WTC11 (cell line): ENCODE measurements around the gene CDKN1C.

ENCODE experiments used
- ATF1 ChIP-seq: sonication (generic); formaldehyde crosslinking; IDR thresholded peaks from 2 replicates; pipeline ENCODE4 v1.8.1; 2023; ENCODE audit warnings: mild to moderate bottlenecking, moderate library complexity, missing genetic modification reagents
- CBFB ChIP-seq: sonication (generic); formaldehyde crosslinking; IDR thresholded peaks from 2 replicates; pipeline ENCODE4 v1.8.1; 2022; ENCODE audit warnings: mild to moderate bottlenecking, low read depth, missing genetic modification reagents
- ELF4 ChIP-seq: sonication (generic); formaldehyde crosslinking; IDR thresholded peaks from 2 replicates; pipeline ENCODE4 v1.8.1; 2022; ENCODE audit warnings: low read depth, mild to moderate bottlenecking, moderate library complexity, missing genetic modification reagents
- NFYB ChIP-seq: sonication (generic); formaldehyde crosslinking; conservative IDR thresholded peaks from 2 replicates; pipeline ENCODE4 v1.8.0; 2022; ENCODE audit warnings: low read depth, missing genetic modification reagents
- NR2C2 ChIP-seq: sonication (generic); formaldehyde crosslinking; IDR thresholded peaks from 2 replicates; pipeline ENCODE4 v1.8.0; 2022; ENCODE audit warnings: mild to moderate bottlenecking, missing genetic modification reagents
- ZNF416 ChIP-seq: fragments of 250-450 bp; sonication (Bioruptor Pico); IDR thresholded peaks from 2 replicates; pipeline ENCODE4 v1.9.0; 2021; ENCODE audit warnings: mild to moderate bottlenecking, inconsistent platforms
- TF ChIP-seq, protein P1 (sequence below): sonication (generic); formaldehyde crosslinking; IDR thresholded peaks from 2 replicates; pipeline ENCODE4 v1.8.0; 2022; ENCODE audit warnings: mild to moderate bottlenecking, missing genetic modification reagents
- TF ChIP-seq, protein P2 (sequence below): sonication (generic); formaldehyde crosslinking; IDR thresholded peaks from 2 replicates; pipeline ENCODE4 v1.8.1; 2023; ENCODE audit warnings: mild to moderate bottlenecking, missing genetic modification reagents
- TF ChIP-seq, protein P3 (sequence below): sonication (generic); formaldehyde crosslinking; IDR thresholded peaks from 2 replicates; pipeline ENCODE4 v1.8.0; 2022; ENCODE audit warnings: missing genetic modification reagents
- TF ChIP-seq, protein P4 (sequence below): sonication (generic); formaldehyde crosslinking; IDR thresholded peaks from 2 replicates; pipeline ENCODE4 v1.8.0; 2022; ENCODE audit warnings: mild to moderate bottlenecking, missing genetic modification reagents
- TF ChIP-seq, protein P5 (sequence below): fragments of 200-600 bp; IDR thresholded peaks from 2 replicates; pipeline ENCODE4 v1.8.0; 2022; ENCODE audit warnings: antibody characterized with exemption
- TF ChIP-seq, protein P6 (sequence below): sonication (generic); formaldehyde crosslinking; IDR thresholded peaks from 2 replicates; pipeline ENCODE4 v1.8.0; 2023; ENCODE audit warnings: missing genetic modification reagents, mild to moderate bottlenecking, borderline replicate concordance

DNA sequence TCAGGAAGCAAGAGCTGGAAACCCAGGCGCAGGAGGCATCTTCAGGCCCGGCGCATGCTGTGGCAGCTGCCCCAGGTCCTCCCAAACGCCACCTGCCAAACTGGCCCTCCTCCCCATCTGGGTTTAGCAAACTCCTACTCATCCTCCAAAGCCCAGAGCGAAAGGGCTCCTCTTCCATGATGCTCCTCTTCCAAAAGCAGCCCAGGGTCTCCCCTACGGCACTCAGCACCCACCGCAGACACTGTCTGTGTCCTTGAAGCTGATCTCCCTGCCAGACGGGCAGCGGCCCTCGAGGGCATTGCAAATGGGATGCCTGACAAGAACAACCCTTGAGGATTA is 25.9 kb downstream of the CDKN1C start:
- TF ChIP-seq, protein P1, sequence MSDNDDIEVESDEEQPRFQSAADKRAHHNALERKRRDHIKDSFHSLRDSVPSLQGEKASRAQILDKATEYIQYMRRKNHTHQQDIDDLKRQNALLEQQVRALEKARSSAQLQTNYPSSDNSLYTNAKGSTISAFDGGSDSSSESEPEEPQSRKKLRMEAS (CRISPR knock-in tag): no peak
- TF ChIP-seq, protein P2, sequence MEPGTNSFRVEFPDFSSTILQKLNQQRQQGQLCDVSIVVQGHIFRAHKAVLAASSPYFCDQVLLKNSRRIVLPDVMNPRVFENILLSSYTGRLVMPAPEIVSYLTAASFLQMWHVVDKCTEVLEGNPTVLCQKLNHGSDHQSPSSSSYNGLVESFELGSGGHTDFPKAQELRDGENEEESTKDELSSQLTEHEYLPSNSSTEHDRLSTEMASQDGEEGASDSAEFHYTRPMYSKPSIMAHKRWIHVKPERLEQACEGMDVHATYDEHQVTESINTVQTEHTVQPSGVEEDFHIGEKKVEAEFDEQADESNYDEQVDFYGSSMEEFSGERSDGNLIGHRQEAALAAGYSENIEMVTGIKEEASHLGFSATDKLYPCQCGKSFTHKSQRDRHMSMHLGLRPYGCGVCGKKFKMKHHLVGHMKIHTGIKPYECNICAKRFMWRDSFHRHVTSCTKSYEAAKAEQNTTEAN: no peak
- TF ChIP-seq, protein P3, sequence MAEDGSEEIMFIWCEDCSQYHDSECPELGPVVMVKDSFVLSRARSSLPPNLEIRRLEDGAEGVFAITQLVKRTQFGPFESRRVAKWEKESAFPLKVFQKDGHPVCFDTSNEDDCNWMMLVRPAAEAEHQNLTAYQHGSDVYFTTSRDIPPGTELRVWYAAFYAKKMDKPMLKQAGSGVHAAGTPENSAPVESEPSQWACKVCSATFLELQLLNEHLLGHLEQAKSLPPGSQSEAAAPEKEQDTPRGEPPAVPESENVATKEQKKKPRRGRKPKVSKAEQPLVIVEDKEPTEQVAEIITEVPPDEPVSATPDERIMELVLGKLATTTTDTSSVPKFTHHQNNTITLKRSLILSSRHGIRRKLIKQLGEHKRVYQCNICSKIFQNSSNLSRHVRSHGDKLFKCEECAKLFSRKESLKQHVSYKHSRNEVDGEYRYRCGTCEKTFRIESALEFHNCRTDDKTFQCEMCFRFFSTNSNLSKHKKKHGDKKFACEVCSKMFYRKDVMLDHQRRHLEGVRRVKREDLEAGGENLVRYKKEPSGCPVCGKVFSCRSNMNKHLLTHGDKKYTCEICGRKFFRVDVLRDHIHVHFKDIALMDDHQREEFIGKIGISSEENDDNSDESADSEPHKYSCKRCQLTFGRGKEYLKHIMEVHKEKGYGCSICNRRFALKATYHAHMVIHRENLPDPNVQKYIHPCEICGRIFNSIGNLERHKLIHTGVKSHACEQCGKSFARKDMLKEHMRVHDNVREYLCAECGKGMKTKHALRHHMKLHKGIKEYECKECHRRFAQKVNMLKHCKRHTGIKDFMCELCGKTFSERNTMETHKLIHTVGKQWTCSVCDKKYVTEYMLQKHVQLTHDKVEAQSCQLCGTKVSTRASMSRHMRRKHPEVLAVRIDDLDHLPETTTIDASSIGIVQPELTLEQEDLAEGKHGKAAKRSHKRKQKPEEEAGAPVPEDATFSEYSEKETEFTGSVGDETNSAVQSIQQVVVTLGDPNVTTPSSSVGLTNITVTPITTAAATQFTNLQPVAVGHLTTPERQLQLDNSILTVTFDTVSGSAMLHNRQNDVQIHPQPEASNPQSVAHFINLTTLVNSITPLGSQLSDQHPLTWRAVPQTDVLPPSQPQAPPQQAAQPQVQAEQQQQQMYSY (CRISPR knock-in tag): no peak
- TF ChIP-seq ZNF416 (CRISPR knock-in tag) (no peak), ATF1 (CRISPR knock-in tag) (no peak), ELF4 (CRISPR knock-in tag) (no peak), CBFB (CRISPR knock-in tag) (no peak), NFYB (CRISPR knock-in tag) (no peak), NR2C2 (CRISPR knock-in tag) (no peak)
- TF ChIP-seq, protein P4, sequence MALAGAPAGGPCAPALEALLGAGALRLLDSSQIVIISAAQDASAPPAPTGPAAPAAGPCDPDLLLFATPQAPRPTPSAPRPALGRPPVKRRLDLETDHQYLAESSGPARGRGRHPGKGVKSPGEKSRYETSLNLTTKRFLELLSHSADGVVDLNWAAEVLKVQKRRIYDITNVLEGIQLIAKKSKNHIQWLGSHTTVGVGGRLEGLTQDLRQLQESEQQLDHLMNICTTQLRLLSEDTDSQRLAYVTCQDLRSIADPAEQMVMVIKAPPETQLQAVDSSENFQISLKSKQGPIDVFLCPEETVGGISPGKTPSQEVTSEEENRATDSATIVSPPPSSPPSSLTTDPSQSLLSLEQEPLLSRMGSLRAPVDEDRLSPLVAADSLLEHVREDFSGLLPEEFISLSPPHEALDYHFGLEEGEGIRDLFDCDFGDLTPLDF: no peak
- TF ChIP-seq, protein P5, sequence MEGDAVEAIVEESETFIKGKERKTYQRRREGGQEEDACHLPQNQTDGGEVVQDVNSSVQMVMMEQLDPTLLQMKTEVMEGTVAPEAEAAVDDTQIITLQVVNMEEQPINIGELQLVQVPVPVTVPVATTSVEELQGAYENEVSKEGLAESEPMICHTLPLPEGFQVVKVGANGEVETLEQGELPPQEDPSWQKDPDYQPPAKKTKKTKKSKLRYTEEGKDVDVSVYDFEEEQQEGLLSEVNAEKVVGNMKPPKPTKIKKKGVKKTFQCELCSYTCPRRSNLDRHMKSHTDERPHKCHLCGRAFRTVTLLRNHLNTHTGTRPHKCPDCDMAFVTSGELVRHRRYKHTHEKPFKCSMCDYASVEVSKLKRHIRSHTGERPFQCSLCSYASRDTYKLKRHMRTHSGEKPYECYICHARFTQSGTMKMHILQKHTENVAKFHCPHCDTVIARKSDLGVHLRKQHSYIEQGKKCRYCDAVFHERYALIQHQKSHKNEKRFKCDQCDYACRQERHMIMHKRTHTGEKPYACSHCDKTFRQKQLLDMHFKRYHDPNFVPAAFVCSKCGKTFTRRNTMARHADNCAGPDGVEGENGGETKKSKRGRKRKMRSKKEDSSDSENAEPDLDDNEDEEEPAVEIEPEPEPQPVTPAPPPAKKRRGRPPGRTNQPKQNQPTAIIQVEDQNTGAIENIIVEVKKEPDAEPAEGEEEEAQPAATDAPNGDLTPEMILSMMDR: no peak
- TF ChIP-seq, protein P6, sequence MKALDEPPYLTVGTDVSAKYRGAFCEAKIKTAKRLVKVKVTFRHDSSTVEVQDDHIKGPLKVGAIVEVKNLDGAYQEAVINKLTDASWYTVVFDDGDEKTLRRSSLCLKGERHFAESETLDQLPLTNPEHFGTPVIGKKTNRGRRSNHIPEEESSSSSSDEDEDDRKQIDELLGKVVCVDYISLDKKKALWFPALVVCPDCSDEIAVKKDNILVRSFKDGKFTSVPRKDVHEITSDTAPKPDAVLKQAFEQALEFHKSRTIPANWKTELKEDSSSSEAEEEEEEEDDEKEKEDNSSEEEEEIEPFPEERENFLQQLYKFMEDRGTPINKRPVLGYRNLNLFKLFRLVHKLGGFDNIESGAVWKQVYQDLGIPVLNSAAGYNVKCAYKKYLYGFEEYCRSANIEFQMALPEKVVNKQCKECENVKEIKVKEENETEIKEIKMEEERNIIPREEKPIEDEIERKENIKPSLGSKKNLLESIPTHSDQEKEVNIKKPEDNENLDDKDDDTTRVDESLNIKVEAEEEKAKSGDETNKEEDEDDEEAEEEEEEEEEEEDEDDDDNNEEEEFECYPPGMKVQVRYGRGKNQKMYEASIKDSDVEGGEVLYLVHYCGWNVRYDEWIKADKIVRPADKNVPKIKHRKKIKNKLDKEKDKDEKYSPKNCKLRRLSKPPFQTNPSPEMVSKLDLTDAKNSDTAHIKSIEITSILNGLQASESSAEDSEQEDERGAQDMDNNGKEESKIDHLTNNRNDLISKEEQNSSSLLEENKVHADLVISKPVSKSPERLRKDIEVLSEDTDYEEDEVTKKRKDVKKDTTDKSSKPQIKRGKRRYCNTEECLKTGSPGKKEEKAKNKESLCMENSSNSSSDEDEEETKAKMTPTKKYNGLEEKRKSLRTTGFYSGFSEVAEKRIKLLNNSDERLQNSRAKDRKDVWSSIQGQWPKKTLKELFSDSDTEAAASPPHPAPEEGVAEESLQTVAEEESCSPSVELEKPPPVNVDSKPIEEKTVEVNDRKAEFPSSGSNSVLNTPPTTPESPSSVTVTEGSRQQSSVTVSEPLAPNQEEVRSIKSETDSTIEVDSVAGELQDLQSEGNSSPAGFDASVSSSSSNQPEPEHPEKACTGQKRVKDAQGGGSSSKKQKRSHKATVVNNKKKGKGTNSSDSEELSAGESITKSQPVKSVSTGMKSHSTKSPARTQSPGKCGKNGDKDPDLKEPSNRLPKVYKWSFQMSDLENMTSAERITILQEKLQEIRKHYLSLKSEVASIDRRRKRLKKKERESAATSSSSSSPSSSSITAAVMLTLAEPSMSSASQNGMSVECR (CRISPR knock-in tag): no peak
